GM18511 (cell line): ENCODE results near the gene TRAPPC8.
A peak's percentile ranks its signal among the peaks of the same experiment; 100 is the strongest.
"Not testable (repeated sequence)": the region's sequence is repeated elsewhere in the genome, so short reads cannot be mapped to it uniquely, and the experiment has no call there.

ENCODE experiments used
- ATAC-seq: cut with Tn5 transposase; IDR thresholded peaks from one replicate; pipeline ENCODE4 v1.9.1; 2021; ENCODE audit warnings: mild to moderate bottlenecking, moderate library complexity; ENCODE audit not compliant: unreplicated experiment

TRAPPC8 gene

GRCh38 chr18:31942999-31943877, at the start of gene TRAPPC8:
TRAPPC8 (minus strand) TSS chr18:31943128; CDS start chr18:31942764, 364 bp downstream.
- peak; percentile 83 for ATAC-seq

- peak; percentile 100 for ATAC-seq
These were observed 47.9 kb upstream of the TRAPPC8 start for GRCh38 chr18:31990823-31991222.

- ATAC-seq = no peak
These were observed 41.0 kb upstream of the TRAPPC8 start for GRCh38 chr18:31983976-31984375.

- no peak for ATAC-seq
These were observed 40.1 kb upstream of the TRAPPC8 start for GRCh38 chr18:31983020-31983419.

GRCh38 chr18:31980863-31981262, 37.9 kb upstream of the TRAPPC8 start:
- ATAC-seq = no peak

- no peak for ATAC-seq
These were observed 36.8 kb upstream of the TRAPPC8 start for GRCh38 chr18:31979714-31980113.

GRCh38 chr18:31978616-31979015, 35.7 kb upstream of the TRAPPC8 start:
- ATAC-seq = no peak

- ATAC-seq = no peak
These were observed 34.4 kb upstream of the TRAPPC8 start for GRCh38 chr18:31977270-31977872.

- no peak for ATAC-seq
These were observed 33.3 kb upstream of the TRAPPC8 start for GRCh38 chr18:31976242-31976641.

GRCh38 chr18:31973929-31974546, 31.1 kb upstream of the TRAPPC8 start:
- ATAC-seq = no peak

GRCh38 chr18:31970617-31971016, 27.7 kb upstream of the TRAPPC8 start:
- ATAC-seq = no peak

GRCh38 chr18:31965316-31965970, 22.5 kb upstream of the TRAPPC8 start:
- ATAC-seq = no peak

- ATAC-seq = no peak
These were observed 14.8 kb upstream of the TRAPPC8 start for GRCh38 chr18:31957728-31958127.

- no peak for ATAC-seq
These were observed 11.4 kb upstream of the TRAPPC8 start for GRCh38 chr18:31954349-31954748.

- ATAC-seq = not testable (repeated sequence)
These were observed 10.8 kb upstream of the TRAPPC8 start for GRCh38 chr18:31953699-31954098.

GRCh38 chr18:31952223-31952622, 9.3 kb upstream of the TRAPPC8 start:
- no peak for ATAC-seq

GRCh38 chr18:31950583-31950982, 7.7 kb upstream of the TRAPPC8 start:
- no peak for ATAC-seq

GRCh38 chr18:31948349-31948748, 5.4 kb upstream of the TRAPPC8 start:
- ATAC-seq = not testable (repeated sequence)

GRCh38 chr18:31946305-31947046, 3.5 kb upstream of the TRAPPC8 start:
- no peak for ATAC-seq
